DMS153 treated with DMSO at 0.1 percent for 48 hours (cell line): ENCODE data around the gene MTCH1.
"Not testable (repeated sequence)": the region's sequence is repeated elsewhere in the genome, so short reads cannot be mapped to it uniquely, and the experiment has no call there.

ENCODE experiments used
- DNase-seq: peaks from one replicate; lab custom pipeline; 2025; ENCODE audit not compliant: unreplicated experiment; lab: John Stamatoyannopoulos, UW

Gene MTCH1

GRCh38 chr6:36999061-36999750, 13.2 kb upstream of the MTCH1 start:
- DNase-seq, result no peak

GRCh38 chr6:36998723-36999038, 12.7 kb upstream of the MTCH1 start:
- no peak for DNase-seq

- no peak for DNase-seq
These were observed 12.1 kb upstream of the MTCH1 start for GRCh38 chr6:36997811-36998722.

GRCh38 chr6:36990401-36990800, 4.4 kb upstream of the MTCH1 start:
- DNase-seq, result not testable (repeated sequence)

- no peak for DNase-seq
These were observed 3.3 kb upstream of the MTCH1 start for GRCh38 chr6:36989264-36989663.

- no peak for DNase-seq
These were observed 680 bp upstream of the MTCH1 start for GRCh38 chr6:36986704-36987047.

- no peak for DNase-seq
These were observed 584 bp downstream of the MTCH1 start for GRCh38 chr6:36985417-36985807.

- DNase-seq, result no peak
These were observed 1.2 kb downstream of the MTCH1 start for GRCh38 chr6:36984581-36985416.

- no peak for DNase-seq
These were observed 2.5 kb downstream of the MTCH1 start for GRCh38 chr6:36983538-36983937.

GRCh38 chr6:36980876-36981619, 4.9 kb downstream of the MTCH1 start:
- DNase-seq, result no peak

GRCh38 chr6:36980129-36980528, 5.9 kb downstream of the MTCH1 start:
- DNase-seq, result no peak

- no peak for DNase-seq
These were observed 6.7 kb downstream of the MTCH1 start for GRCh38 chr6:36979347-36979742.

- DNase-seq, result no peak
These were observed 7.3 kb downstream of the MTCH1 start for GRCh38 chr6:36978421-36979346.

- DNase-seq, result no peak
These were observed 8.5 kb downstream of the MTCH1 start for GRCh38 chr6:36977470-36977941.

GRCh38 chr6:36976931-36977330, 9.1 kb downstream of the MTCH1 start:
- no peak for DNase-seq

GRCh38 chr6:36976509-36976908, 9.5 kb downstream of the MTCH1 start:
- no peak for DNase-seq

GRCh38 chr6:36976007-36976264, 10.1 kb downstream of the MTCH1 start:
- no peak for DNase-seq

GRCh38 chr6:36975231-36976006, 10.6 kb downstream of the MTCH1 start:
- DNase-seq, result no peak

GRCh38 chr6:36973647-36974046, 12.3 kb downstream of the MTCH1 start:
- no peak for DNase-seq
